SU-DHL-6 (cell line): ENCODE data around the gene TRPM3.

Experiments
- H2AFZ ChIP-seq: fragments of 200-600 bp; sonication (generic); 2 replicates; pipeline ENCODE4 v1.6.1; 2014; ENCODE audit warnings: low read depth, mild to moderate bottlenecking, moderate library complexity, mixed read lengths, antibody characterized with exemption, low read length; ENCODE audit not compliant: severe bottlenecking
- H3F3A ChIP-seq: fragments of 200-600 bp; shearing (Covaris generic); 2 replicates; pipeline ENCODE4 v1.6.0; 2016; ENCODE audit warnings: antibody characterized with exemption, mild to moderate bottlenecking; ENCODE audit not compliant: insufficient read depth
- H3K27ac ChIP-seq: fragments of 200-600 bp; sonication (generic); 2 replicates; pipeline ENCODE4 v1.5.1; 2016; ENCODE audit warnings: low read depth, mild to moderate bottlenecking, low read length, moderate library complexity, mixed read lengths
- H3K27me3 ChIP-seq: fragments of 200-600 bp; sonication (generic), shearing (Covaris generic); 2 replicates; pipeline ENCODE4 v1.6.0; 2014; ENCODE audit warnings: mild to moderate bottlenecking, low read length
- H3K36me3 ChIP-seq: fragments of 200-600 bp; sonication (generic); 2 replicates; pipeline ENCODE4 v1.6.1; 2014; ENCODE audit warnings: mild to moderate bottlenecking, low read length, mixed read lengths
- H3K4me2 ChIP-seq: fragments of 300-600, 200-600 bp; shearing (Covaris generic), sonication (generic); 2 replicates; pipeline ENCODE4 v1.6.0; 2014; ENCODE audit warnings: low read length, low read depth, mild to moderate bottlenecking; ENCODE audit not compliant: poor library complexity, severe bottlenecking
- H3K4me3 ChIP-seq: fragments of 200-600 bp; sonication (generic); 2 replicates; pipeline ENCODE4 v1.5.1; 2014; ENCODE audit warnings: antibody characterized with exemption, low read length, mild to moderate bottlenecking, mixed read lengths; ENCODE audit not compliant: insufficient read depth, poor library complexity, severe bottlenecking
- H3K79me2 ChIP-seq: fragments of 200-600 bp; sonication (generic); 2 replicates; pipeline ENCODE4 v1.6.1; 2014; ENCODE audit warnings: mild to moderate bottlenecking, low read length, moderate library complexity; ENCODE audit not compliant: insufficient read depth
- H3K9ac ChIP-seq: fragments of 200-600 bp; sonication (generic); 2 replicates; pipeline ENCODE4 v1.7.0; 2014; ENCODE audit warnings: mild to moderate bottlenecking, low read length
- H3K9me2 ChIP-seq: fragments of 200-600 bp; sonication (generic); replicated peaks from 2 replicates; pipeline ENCODE4 v1.6.1; 2014; ENCODE audit warnings: low read length; ENCODE audit not compliant: insufficient read depth
- H3K9me3 ChIP-seq: fragments of 200-600 bp; sonication (generic); 2 replicates; pipeline ENCODE4 v1.6.1; 2014; ENCODE audit warnings: low read length, mixed read lengths; ENCODE audit not compliant: insufficient read depth
- H4K20me1 ChIP-seq: fragments of 200-600 bp; sonication (generic); 2 replicates; pipeline ENCODE4 v1.6.1; 2014; ENCODE audit warnings: low read depth, mild to moderate bottlenecking, antibody characterized with exemption, low read length, moderate library complexity, mixed read lengths
- CTCF ChIP-seq: fragments of 200-600 bp; sonication (generic); IDR thresholded peaks from one replicate; pipeline ENCODE4 v1.5.1; 2017; ENCODE audit warnings: antibody characterized with exemption, mild to moderate bottlenecking, low read length, moderate library complexity; ENCODE audit not compliant: insufficient read depth, poor library complexity, severe bottlenecking
- EZH2phosphoT487 ChIP-seq: fragments of 200-600 bp; sonication (generic), shearing (Covaris generic); conservative IDR thresholded peaks from 2 replicates; pipeline ENCODE4 v1.6.1; 2018; ENCODE audit warnings: mild to moderate bottlenecking, antibody characterized with exemption, low read length, moderate library complexity, mixed read lengths

Gene TRPM3

GRCh38 chr9:70856411-70856810, 265.0 kb downstream of the TRPM3 start:
- Histone ChIP-seq H3K4me2 (no peak overlapping the region), H4K20me1 (no peaks in the 10 kb centered on the region), H3K9me2 (no peaks in the 10 kb centered on the region), H3K27ac (no peak overlapping the region), H3K9me3 (no peaks in the 10 kb centered on the region), H3K4me3 (no peak overlapping the region), H2AFZ (no peak overlapping the region), H3K79me2 (no peaks in the 10 kb centered on the region), H3K9ac (no peak overlapping the region), H3F3A (no peaks in the 10 kb centered on the region), H3K36me3 (no peaks in the 10 kb centered on the region), H3K27me3 (no peaks in the 10 kb centered on the region)
- no peak for TF ChIP-seq EZH2phosphoT487
- TF ChIP-seq CTCF: no peak

- H4K20me1 ChIP-seq: no peaks in the 10 kb centered on the region
- H3K4me2 ChIP-seq: no peak overlapping the region
- no peaks in the 10 kb centered on the region for H3F3A ChIP-seq
- no peaks in the 10 kb centered on the region for H3K79me2 ChIP-seq
- no peak overlapping the region for H3K4me3 ChIP-seq
- no peaks in the 10 kb centered on the region for H3K9me3 ChIP-seq
- H3K27me3 ChIP-seq: no peaks in the 10 kb centered on the region
- no peak overlapping the region for H3K27ac ChIP-seq
- H2AFZ ChIP-seq: no peak overlapping the region
- H3K9me2 ChIP-seq: no peaks in the 10 kb centered on the region
- TF ChIP-seq CTCF: no peak
- TF ChIP-seq EZH2phosphoT487: no peak
- H3K9ac ChIP-seq: no peak overlapping the region
- H3K36me3 ChIP-seq: no peaks in the 10 kb centered on the region
Observed at GRCh38 chr9:70852711-70853240, 268.6 kb downstream of the TRPM3 start.

GRCh38 chr9:70840266-70840665, 281.2 kb downstream of the TRPM3 start:
- Histone ChIP-seq H2AFZ (no peak overlapping the region), H3K4me2 (no peak overlapping the region), H3K36me3 (no peaks in the 10 kb centered on the region), H3K9me3 (no peaks in the 10 kb centered on the region), H3K4me3 (no peak overlapping the region), H3F3A (no peaks in the 10 kb centered on the region), H3K27me3 (no peaks in the 10 kb centered on the region), H3K79me2 (no peaks in the 10 kb centered on the region), H3K9me2 (no peaks in the 10 kb centered on the region), H3K9ac (no peak overlapping the region), H3K27ac (no peak overlapping the region), H4K20me1 (no peaks in the 10 kb centered on the region)
- TF ChIP-seq CTCF: no peak
- TF ChIP-seq EZH2phosphoT487: no peak
